Testis (tissue), 3 donors: ENCODE measurements around the gene ATG4B. TPM values are rescaled to one million over a fixed set of nuclear protein-coding genes. Genes with fewer than 3 reads are reported as not detected.

ENCODE experiments used
- polyA plus RNA-seq: library from polyadenylated mRNA; stranded (reverse); fragments of 350-450 nt; fragmentation: Illumina TruSeq; extraction: RNeasy Lipid Tissue Mini Kit (QIAGEN cat#74804); gene quantifications from one replicate; pipeline ENCODE4 v1.2.3, GENCODE V29; 2014; ENCODE audit warnings: low read depth, low replicate concordance; ENCODE audit not compliant: insufficient read depth
- total RNA-seq, 2 donors: library from RNA; depleted of rRNA; stranded (reverse); fragments of >200 nt; gene quantifications; one replicate each; pipeline ENCODE4 v1.2.3, GENCODE V29; 2016

The ATG4B gene
- total and polyA plus RNA-seq, 3 donors from 2014 or later: 123 to 159 (median 149) TPM

Other genes with a start within 250 kb of the ATG4B start
- gene STK25, start 129.1 kb upstream of the ATG4B start, total RNA-seq: 100 to 1,000 TPM; 224 to 250 TPM
- gene STK25, start 129.1 kb upstream of the ATG4B start, polyA plus RNA-seq: 200 TPM
- gene BOK, start 78.9 kb upstream of the ATG4B start, total RNA-seq: 10 to 100 TPM; 52.0 to 62.7 TPM
- 20.2 TPM for gene BOK, start 78.9 kb upstream of the ATG4B start, polyA plus RNA-seq
- gene THAP4, start 535 bp upstream of the ATG4B start, total RNA-seq: 10 to 100 TPM; 61.3 to 73.5 TPM
- gene THAP4, start 535 bp upstream of the ATG4B start, polyA plus RNA-seq: 73.5 TPM
- gene DTYMK, start 49.1 kb downstream of the ATG4B start, total RNA-seq: 10 to 100 TPM; 27.4 to 30.0 TPM
- gene DTYMK, start 49.1 kb downstream of the ATG4B start, polyA plus RNA-seq: 16.4 TPM
- gene ING5, start 64.3 kb downstream of the ATG4B start, total RNA-seq: 10 to 100 TPM; 44.5 to 56.9 TPM
- gene ING5, start 64.3 kb downstream of the ATG4B start, polyA plus RNA-seq: 21.5 TPM
- gene D2HGDH, start 96.9 kb downstream of the ATG4B start, total RNA-seq: 10 to 100 TPM; 36.1 to 37.7 TPM
- gene D2HGDH, start 96.9 kb downstream of the ATG4B start, polyA plus RNA-seq: 15.6 TPM
- 1 to 10 TPM; 2.8 to 4.3 TPM for gene GAL3ST2, start 139.1 kb downstream of the ATG4B start, total RNA-seq
- 0.54 TPM for gene GAL3ST2, start 139.1 kb downstream of the ATG4B start, polyA plus RNA-seq
- 1 to 10 TPM; 1.6 to 2.0 TPM for gene NEU4, start 171.5 kb downstream of the ATG4B start, total RNA-seq
- 0.88 TPM for gene NEU4, start 171.5 kb downstream of the ATG4B start, polyA plus RNA-seq
- gene PDCD1, start 221.2 kb downstream of the ATG4B start, total RNA-seq: under 1 TPM; 0.37 to 0.39 TPM
- 0.47 TPM for gene PDCD1, start 221.2 kb downstream of the ATG4B start, polyA plus RNA-seq
- gene RTP5, start 232.0 kb downstream of the ATG4B start, total RNA-seq: under 1 TPM; 0.47 to 0.93 TPM
- gene RTP5, start 232.0 kb downstream of the ATG4B start, polyA plus RNA-seq: 0.13 TPM